Vagina (tissue), 2 donors: ENCODE measurements around the gene FAM210A. TPM values are rescaled to one million over a fixed set of nuclear protein-coding genes. Genes with fewer than 3 reads are reported as not detected.

Experiments
- DNase-seq, 2 donors: peaks; one replicate each; pipeline ENCODE4 v3.0.0-alpha.2; 2017; ENCODE audit errors: extremely low spot score in 2 of 2
- H3K27ac ChIP-seq: fragments of 200-600 bp; sonication (generic); one replicate; pipeline ENCODE4 v1.5.1; 2019
- H3K27me3 ChIP-seq: fragments of 200-600 bp; sonication (generic); one replicate; pipeline ENCODE4 v1.5.1; 2019
- H3K36me3 ChIP-seq, 2 donors: fragments of 200-600 bp; sonication (generic); one replicate each; pipeline ENCODE4 v1.5.1; 2017 to 2019
- H3K4me1 ChIP-seq: fragments of 200-600 bp; sonication (generic); one replicate; pipeline ENCODE4 v1.5.1; 2019
- H3K4me3 ChIP-seq, 2 donors: fragments of 200-600 bp; sonication (generic); 1 replicate in 1 of 2; 2 replicates in 1 of 2; pipeline ENCODE4 v1.5.1; 2016 to 2019
- H3K9me3 ChIP-seq: fragments of 200-600 bp; sonication (generic); one replicate; pipeline ENCODE4 v1.5.1; 2019
- POLR2A ChIP-seq, 2 donors: fragments of 450-650 bp; IDR thresholded peaks; one replicate each; pipeline ENCODE4 v1.6.1; 2017; ENCODE audit warnings: antibody characterized with exemption in 2 of 2, mild to moderate bottlenecking in 2 of 2, moderate library complexity in 2 of 2
- POLR2AphosphoS5 ChIP-seq, 2 donors: sonication (generic); formaldehyde crosslinking; IDR thresholded peaks; one replicate each; pipeline ENCODE4 v1.9.0; 2017; ENCODE audit warnings: antibody characterized with exemption in 2 of 2, mild to moderate bottlenecking in 2 of 2, low read depth in 1 of 2; ENCODE audit not compliant: insufficient read depth in 1 of 2
- intact Hi-C: fragments of 100-400 bp; cut with DNase I; formaldehyde crosslinking; loops from one replicate; pipeline ENCODE4 v1.15.1; 2023
- total RNA-seq: library from RNA; depleted of rRNA; stranded (reverse); fragments of >200 nt; gene quantifications from one replicate; pipeline ENCODE4 v1.2.3, GENCODE V29; 2016
- TF ChIP-seq, protein P1 (sequence below), 3 experiments: fragments of 450-650 bp in 2 of 3; fragments of 200-600 bp in 1 of 3; sonication (generic) in 1 of 3; IDR thresholded peaks; one replicate each; pipeline ENCODE4 v1.5.1; 2017 to 2019; ENCODE audit warnings: antibody characterized with exemption in 3 of 3, mild to moderate bottlenecking in 2 of 3, moderate library complexity in 2 of 3

FAM210A gene
- total RNA-seq, 1 donor from 2014 or later, result 12.8 TPM

- H3K36me3 ChIP-seq, result no peaks in the 10 kb centered on the region
- DNase-seq, result no peak
- no peaks in the 10 kb centered on the region for H3K27me3 ChIP-seq
- H3K4me1 ChIP-seq, result peaks cover 13% of the 10 kb centered on the region
- H3K4me3 ChIP-seq, result no peak overlapping the region
- H3K9me3 ChIP-seq, result no peaks in the 10 kb centered on the region
- H3K27ac ChIP-seq, result no peak overlapping the region
- no peak for TF ChIP-seq POLR2A (IDR thresholded peaks at IDR 0.05)
- TF ChIP-seq POLR2AphosphoS5 (IDR thresholded peaks at IDR 0.05; ENCODE audit: insufficient read depth in 1 of 2, low read depth in 1 of 2), result no peak
- TF ChIP-seq, protein P1, sequence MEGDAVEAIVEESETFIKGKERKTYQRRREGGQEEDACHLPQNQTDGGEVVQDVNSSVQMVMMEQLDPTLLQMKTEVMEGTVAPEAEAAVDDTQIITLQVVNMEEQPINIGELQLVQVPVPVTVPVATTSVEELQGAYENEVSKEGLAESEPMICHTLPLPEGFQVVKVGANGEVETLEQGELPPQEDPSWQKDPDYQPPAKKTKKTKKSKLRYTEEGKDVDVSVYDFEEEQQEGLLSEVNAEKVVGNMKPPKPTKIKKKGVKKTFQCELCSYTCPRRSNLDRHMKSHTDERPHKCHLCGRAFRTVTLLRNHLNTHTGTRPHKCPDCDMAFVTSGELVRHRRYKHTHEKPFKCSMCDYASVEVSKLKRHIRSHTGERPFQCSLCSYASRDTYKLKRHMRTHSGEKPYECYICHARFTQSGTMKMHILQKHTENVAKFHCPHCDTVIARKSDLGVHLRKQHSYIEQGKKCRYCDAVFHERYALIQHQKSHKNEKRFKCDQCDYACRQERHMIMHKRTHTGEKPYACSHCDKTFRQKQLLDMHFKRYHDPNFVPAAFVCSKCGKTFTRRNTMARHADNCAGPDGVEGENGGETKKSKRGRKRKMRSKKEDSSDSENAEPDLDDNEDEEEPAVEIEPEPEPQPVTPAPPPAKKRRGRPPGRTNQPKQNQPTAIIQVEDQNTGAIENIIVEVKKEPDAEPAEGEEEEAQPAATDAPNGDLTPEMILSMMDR (IDR thresholded peaks at IDR 0.05), result no peak
- intact Hi-C loops, result loop anchor here (10.0 kb wide), 1 partner anchor 505 kb away; the partner anchor contains the start of gene LDLRAD4
These were observed 6.2 kb downstream of the FAM210A start for GRCh38 chr18:13720123-13720522.

- TF ChIP-seq, protein P1 (IDR thresholded peaks at IDR 0.05), result no peak
- TF ChIP-seq POLR2A (IDR thresholded peaks at IDR 0.05) (no peak), POLR2AphosphoS5 (IDR thresholded peaks at IDR 0.05; ENCODE audit: insufficient read depth in 1 of 2, low read depth in 1 of 2) (no peak)
- no peaks in the 10 kb centered on the region for H3K9me3 ChIP-seq
- H3K4me1 ChIP-seq, result no peaks in the 10 kb centered on the region
- no peaks in the 10 kb centered on the region for H3K36me3 ChIP-seq
- no peak for DNase-seq
- no peak overlapping the region for H3K27ac ChIP-seq
- intact Hi-C loops, result no loop called here
- H3K27me3 ChIP-seq, result no peaks in the 10 kb centered on the region
- no peak overlapping the region for H3K4me3 ChIP-seq
These were observed 9.4 kb downstream of the FAM210A start for GRCh38 chr18:13716916-13717315.

GRCh38 chr18:13715330-13715729 is 11.0 kb downstream of the FAM210A start:
- no peak for DNase-seq
- no peak overlapping the region for H3K27ac ChIP-seq
- intact Hi-C loops, result no loop called here
- no peaks in the 10 kb centered on the region for H3K36me3 ChIP-seq
- no peak for TF ChIP-seq POLR2A (IDR thresholded peaks at IDR 0.05)
- TF ChIP-seq POLR2AphosphoS5 (IDR thresholded peaks at IDR 0.05; ENCODE audit: insufficient read depth in 1 of 2, low read depth in 1 of 2), result no peak
- TF ChIP-seq, protein P1 (IDR thresholded peaks at IDR 0.05), result no peak
- no peaks in the 10 kb centered on the region for H3K27me3 ChIP-seq
- no peaks in the 10 kb centered on the region for H3K4me1 ChIP-seq
- no peaks in the 10 kb centered on the region for H3K9me3 ChIP-seq
- no peak overlapping the region for H3K4me3 ChIP-seq

DNA sequence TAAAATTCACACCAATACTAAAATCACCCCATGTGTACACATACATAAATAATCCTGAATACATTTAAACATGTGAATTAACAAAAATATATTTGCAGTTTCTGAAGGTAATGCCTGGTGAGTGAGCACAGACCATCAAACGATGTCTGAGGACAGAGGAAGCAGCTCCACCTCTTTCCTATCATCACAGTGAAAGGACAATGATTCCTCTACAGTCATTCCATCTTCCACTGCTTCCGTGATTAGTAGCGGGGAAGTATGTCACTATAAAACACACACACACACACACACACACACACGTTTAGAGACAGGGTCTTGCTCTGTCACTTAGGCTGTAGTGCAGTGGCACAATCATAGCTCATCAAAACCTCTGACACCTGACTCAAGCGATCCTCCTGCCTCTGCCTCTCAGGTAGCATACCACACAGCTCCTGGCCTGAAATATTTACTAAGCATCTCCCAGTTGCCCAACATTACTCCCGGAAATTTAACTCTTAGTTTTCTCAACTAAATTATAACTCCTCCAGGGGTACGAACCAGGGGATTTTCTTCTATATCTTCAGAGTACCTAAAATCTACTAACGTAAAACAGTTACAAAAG is 12.8 kb downstream of the FAM210A start:
- no peaks in the 10 kb centered on the region for H3K27me3 ChIP-seq
- no peak for DNase-seq
- H3K9me3 ChIP-seq, result no peaks in the 10 kb centered on the region
- no peak overlapping the region for H3K4me3 ChIP-seq
- intact Hi-C loops, result no loop called here
- TF ChIP-seq, protein P1 (IDR thresholded peaks at IDR 0.05), result no peak
- TF ChIP-seq POLR2A (IDR thresholded peaks at IDR 0.05) (no peak), POLR2AphosphoS5 (IDR thresholded peaks at IDR 0.05; ENCODE audit: insufficient read depth in 1 of 2, low read depth in 1 of 2) (no peak)
- no peaks in the 10 kb centered on the region for H3K36me3 ChIP-seq
- H3K4me1 ChIP-seq, result no peaks in the 10 kb centered on the region
- no peak overlapping the region for H3K27ac ChIP-seq

DNA sequence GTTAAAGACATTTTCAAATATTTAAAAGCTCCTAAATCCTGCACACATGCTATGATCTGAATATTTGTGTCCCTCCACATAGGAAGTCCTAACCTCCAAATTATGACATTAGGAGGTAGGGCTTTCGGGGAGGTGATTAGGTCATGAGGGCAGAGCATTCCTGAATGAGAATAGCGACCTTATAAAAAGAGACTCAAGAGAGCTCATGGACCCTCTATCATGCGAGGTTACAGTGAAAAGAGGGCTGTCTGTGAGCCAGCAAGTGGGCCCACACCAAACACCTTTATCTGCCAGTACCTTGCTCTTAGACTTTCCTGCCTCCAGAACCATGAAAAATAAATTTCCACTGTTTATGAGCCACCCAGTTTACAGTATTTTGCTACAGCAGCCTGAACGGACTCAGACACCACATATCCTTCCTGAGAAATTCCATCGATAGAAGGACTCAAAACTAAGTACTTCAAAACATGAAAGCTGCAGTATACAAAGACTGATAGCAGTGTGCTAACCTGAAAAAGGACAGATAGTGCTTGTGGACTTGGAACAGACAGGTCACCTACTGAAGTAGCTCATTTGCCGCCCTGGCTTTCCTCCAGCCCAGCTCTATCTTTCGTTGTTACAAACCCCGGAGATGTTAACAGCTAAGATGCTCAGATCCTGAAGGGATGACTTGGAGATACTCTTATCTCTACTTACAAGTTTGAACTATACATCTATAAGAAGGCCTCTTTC is 13.8 kb downstream of the FAM210A start:
- DNase-seq, result no peak
- Histone ChIP-seq H3K27me3 (no peaks in the 10 kb centered on the region), H3K4me1 (no peaks in the 10 kb centered on the region), H3K36me3 (no peaks in the 10 kb centered on the region), H3K9me3 (no peaks in the 10 kb centered on the region), H3K27ac (no peak overlapping the region), H3K4me3 (no peak overlapping the region)
- TF ChIP-seq POLR2AphosphoS5 (IDR thresholded peaks at IDR 0.05; ENCODE audit: insufficient read depth in 1 of 2, low read depth in 1 of 2) (no peak), POLR2A (IDR thresholded peaks at IDR 0.05) (no peak)
- TF ChIP-seq, protein P1 (IDR thresholded peaks at IDR 0.05), result no peak
- intact Hi-C loops, result no loop called here
